Urinary bladder (tissue), 2 donors: ENCODE results near the gene INTS14. TPM values are rescaled to one million over a fixed set of nuclear protein-coding genes. Genes with fewer than 3 reads are reported as not detected.

Experiments
- polyA plus RNA-seq: library from polyadenylated mRNA; stranded (reverse); fragments of 200-250 nt; gene quantifications from one replicate; pipeline ENCODE4 v1.2.3, GENCODE V29; 2013
- small RNA-seq: library from RNA; depleted of rRNA; stranded (forward); fragments of <200 nt; gene quantifications from one replicate; pipeline ENCODE3, GENCODE V24; 2014
- total RNA-seq: library from RNA; depleted of rRNA; stranded (reverse); fragments of >200 nt; gene quantifications from one replicate; pipeline ENCODE4 v1.2.3, GENCODE V29; 2014
- donor health status: healthy.

Gene INTS14
- total and polyA plus RNA-seq, 2 donors: 24.1 to 48.5 TPM

Small RNA genes lying within 50 kb of the gene (small RNA-seq; reads per million reads assigned to genes)
- gene RNU6-19P: not detected

Other genes with a start within 250 kb of the INTS14 start
- gene IGDCC3, start 233.1 kb downstream of the INTS14 start, total RNA-seq: 1.4 TPM
- gene IGDCC3, start 233.1 kb downstream of the INTS14 start, polyA plus RNA-seq: 0.13 TPM
- gene IGDCC4, start 188.2 kb downstream of the INTS14 start, total RNA-seq: 36.5 TPM
- gene IGDCC4, start 188.2 kb downstream of the INTS14 start, polyA plus RNA-seq: 5.9 TPM
- 65.6 TPM for gene DPP8, start 93.4 kb downstream of the INTS14 start, total RNA-seq
- gene DPP8, start 93.4 kb downstream of the INTS14 start, polyA plus RNA-seq: 23.7 TPM
- gene HACD3, start 80.7 kb downstream of the INTS14 start, total RNA-seq: 141 TPM
- gene HACD3, start 80.7 kb downstream of the INTS14 start, polyA plus RNA-seq: 37.4 TPM
- gene SLC24A1, start 10.8 kb upstream of the INTS14 start, total RNA-seq: 9.7 TPM
- 6.1 TPM for gene SLC24A1, start 10.8 kb upstream of the INTS14 start, polyA plus RNA-seq
- 56.4 TPM for gene DENND4A, start 181.2 kb upstream of the INTS14 start, total RNA-seq
- 8.5 TPM for gene DENND4A, start 181.2 kb upstream of the INTS14 start, polyA plus RNA-seq